Measurements from ENCODE around the gene CNTROB.

Gene CNTROB, protein sequence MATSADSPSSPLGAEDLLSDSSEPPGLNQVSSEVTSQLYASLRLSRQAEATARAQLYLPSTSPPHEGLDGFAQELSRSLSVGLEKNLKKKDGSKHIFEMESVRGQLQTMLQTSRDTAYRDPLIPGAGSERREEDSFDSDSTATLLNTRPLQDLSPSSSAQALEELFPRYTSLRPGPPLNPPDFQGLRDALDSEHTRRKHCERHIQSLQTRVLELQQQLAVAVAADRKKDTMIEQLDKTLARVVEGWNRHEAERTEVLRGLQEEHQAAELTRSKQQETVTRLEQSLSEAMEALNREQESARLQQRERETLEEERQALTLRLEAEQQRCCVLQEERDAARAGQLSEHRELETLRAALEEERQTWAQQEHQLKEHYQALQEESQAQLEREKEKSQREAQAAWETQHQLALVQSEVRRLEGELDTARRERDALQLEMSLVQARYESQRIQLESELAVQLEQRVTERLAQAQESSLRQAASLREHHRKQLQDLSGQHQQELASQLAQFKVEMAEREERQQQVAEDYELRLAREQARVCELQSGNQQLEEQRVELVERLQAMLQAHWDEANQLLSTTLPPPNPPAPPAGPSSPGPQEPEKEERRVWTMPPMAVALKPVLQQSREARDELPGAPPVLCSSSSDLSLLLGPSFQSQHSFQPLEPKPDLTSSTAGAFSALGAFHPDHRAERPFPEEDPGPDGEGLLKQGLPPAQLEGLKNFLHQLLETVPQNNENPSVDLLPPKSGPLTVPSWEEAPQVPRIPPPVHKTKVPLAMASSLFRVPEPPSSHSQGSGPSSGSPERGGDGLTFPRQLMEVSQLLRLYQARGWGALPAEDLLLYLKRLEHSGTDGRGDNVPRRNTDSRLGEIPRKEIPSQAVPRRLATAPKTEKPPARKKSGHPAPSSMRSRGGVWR

DNA sequence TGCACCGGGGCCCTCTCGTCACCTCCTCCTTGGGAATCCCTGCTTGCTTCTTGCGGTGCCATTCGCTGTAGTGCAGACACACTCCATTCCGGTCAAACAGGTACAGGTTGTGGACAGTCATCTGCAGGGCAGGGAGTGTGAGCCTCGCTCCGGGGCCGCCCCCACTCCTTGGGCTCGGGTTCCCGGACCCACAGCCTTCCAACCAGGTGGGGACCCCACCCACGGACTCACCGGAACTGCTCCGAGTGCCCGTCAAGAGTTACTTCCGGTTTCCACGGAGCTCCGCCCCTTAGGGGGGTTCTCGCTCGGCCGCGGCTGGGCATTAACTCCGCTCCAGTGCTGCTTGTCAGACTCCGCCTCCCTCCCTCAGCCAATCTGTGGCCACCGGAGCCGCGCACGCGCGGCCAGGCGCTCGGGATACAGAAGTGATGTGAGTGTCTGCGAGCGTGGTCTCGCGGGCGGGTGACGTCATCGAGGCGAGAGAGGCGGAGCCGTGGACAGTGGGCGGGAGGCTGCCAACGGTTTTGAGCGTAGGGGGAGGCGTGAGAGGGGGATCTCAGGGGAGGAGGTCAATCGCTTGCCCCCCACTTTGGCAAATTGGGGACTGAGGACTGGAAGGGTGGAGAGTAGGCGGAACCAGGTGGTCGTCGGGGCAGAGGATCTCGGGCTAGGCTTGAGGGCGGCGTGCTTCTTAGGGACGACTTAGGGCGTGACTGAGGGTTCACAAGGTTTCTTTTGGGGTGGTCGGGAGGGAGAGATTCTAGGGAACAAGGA, at the start of gene CNTROB, which contains the start of gene TRAPPC1:
Gene CNTROB (plus strand): TSS at position 498 of the 774 bp plus-strand sequence. CDS start 874 bp downstream, outside the sequence.
Gene TRAPPC1 (minus strand): TSS at position 238 of the 774 bp plus-strand sequence. CDS start 117 bp downstream, at position 121.
- TF ChIP-seq, protein P1, sequence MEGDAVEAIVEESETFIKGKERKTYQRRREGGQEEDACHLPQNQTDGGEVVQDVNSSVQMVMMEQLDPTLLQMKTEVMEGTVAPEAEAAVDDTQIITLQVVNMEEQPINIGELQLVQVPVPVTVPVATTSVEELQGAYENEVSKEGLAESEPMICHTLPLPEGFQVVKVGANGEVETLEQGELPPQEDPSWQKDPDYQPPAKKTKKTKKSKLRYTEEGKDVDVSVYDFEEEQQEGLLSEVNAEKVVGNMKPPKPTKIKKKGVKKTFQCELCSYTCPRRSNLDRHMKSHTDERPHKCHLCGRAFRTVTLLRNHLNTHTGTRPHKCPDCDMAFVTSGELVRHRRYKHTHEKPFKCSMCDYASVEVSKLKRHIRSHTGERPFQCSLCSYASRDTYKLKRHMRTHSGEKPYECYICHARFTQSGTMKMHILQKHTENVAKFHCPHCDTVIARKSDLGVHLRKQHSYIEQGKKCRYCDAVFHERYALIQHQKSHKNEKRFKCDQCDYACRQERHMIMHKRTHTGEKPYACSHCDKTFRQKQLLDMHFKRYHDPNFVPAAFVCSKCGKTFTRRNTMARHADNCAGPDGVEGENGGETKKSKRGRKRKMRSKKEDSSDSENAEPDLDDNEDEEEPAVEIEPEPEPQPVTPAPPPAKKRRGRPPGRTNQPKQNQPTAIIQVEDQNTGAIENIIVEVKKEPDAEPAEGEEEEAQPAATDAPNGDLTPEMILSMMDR (IDR thresholded peaks at IDR 0.05; ENCODE audit: borderline replicate concordance, insufficient read depth, low read depth, low read length) = no peak
- peak within 1 kb of the TSS; percentile 95 for H3K4me3 ChIP-seq (ENCODE audit: low read depth, low read length)

DNA sequence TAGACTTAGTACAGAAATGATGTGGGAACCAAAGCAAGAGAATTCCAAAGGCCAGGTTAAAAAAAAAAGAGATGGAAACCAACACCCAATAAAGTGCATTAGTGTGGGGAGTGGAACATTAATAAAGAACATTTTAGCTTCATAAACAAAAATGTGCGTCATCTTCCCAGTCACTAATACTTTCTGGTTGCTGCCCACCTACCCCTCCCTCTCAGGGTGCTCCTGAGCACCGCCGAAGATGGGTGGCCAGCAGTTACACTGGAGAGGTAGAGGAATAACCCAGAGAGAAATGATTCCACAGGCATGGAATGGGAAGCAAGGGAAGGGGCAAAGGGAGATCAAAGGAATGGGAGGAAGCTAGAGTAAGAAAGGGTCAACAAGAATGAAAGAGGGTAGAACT, 49.4 kb upstream of the CNTROB start:
- no peak overlapping the region for H3K4me3 ChIP-seq (ENCODE audit: low read depth, low read length)
- TF ChIP-seq, protein P1 (IDR thresholded peaks at IDR 0.05; ENCODE audit: borderline replicate concordance, insufficient read depth, low read depth, low read length) = no peak

DNA sequence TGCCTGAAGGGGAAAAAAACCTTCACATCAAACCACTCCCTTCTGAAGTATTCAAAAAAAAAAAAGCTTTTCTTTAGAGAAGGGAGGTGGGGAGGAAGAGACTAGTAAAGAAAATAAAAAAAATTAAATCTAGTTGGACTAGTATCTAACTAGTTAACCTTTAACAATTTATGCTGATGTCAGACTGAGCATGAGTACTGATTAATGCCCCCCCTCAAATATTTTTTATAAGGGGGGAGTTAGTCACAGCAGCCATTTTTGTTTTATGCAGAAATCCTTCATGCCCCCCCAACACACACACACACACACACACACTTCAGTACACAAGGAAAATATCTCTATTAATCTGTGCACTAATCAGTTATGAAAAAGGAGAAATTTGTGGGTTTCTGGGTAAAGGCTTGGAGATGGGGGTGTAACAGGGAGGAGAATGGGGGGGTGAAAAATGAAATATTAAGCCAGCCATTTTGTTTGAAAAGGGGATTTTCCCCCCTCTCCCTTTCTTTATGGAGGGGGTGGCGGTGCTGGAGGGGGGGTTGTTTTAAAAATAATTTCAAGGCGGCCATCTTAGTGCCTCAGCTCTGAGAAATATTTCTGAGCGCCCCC, 48.1 kb upstream of the CNTROB start:
- TF ChIP-seq, protein P1 (IDR thresholded peaks at IDR 0.05; ENCODE audit: borderline replicate concordance, insufficient read depth, low read depth, low read length) = no peak
- no peak overlapping the region for H3K4me3 ChIP-seq (ENCODE audit: low read depth, low read length)

DNA sequence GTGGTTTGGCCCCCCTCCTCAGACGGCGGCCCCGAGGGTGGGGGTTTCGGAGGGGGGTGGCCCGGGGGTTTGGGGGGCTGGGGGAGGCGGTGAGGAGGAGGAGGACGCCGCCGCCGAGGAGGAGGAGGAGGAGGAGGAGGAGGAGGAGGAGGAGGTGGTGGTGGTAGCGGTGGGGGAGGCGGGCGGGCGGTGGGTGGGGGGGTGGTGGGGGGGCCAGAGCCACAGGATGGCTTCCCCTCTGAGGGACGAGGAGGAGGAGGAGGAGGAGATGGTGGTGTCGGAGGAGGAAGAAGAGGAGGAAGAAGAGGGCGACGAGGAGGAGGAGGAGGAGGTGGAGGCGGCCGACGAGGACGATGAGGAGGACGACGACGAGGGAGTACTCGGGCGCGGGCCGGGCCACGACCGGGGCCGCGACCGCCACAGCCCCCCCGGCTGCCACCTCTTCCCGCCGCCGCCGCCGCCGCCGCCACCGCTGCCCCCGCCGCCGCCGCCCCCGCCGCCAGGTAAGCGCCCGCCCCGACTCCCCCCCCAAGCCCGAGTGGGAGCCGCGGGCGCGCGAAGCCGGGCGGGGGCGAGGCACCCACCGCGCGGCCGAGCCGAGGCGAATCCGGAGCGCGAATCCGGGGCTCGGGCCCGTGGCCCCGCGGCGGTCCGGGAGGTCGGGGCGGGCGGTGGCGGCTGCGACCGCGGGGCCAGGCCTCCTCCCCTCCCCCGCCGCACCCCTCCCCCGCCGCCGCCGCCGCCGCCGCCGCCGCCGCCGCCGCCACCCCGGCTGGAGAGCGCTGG, 47.2 kb upstream of the CNTROB start:
- H3K4me3 ChIP-seq (ENCODE audit: low read depth, low read length) = peak overlapping the region; percentile 92
- TF ChIP-seq, protein P1 (IDR thresholded peaks at IDR 0.05; ENCODE audit: borderline replicate concordance, insufficient read depth, low read depth, low read length) = no peak

DNA sequence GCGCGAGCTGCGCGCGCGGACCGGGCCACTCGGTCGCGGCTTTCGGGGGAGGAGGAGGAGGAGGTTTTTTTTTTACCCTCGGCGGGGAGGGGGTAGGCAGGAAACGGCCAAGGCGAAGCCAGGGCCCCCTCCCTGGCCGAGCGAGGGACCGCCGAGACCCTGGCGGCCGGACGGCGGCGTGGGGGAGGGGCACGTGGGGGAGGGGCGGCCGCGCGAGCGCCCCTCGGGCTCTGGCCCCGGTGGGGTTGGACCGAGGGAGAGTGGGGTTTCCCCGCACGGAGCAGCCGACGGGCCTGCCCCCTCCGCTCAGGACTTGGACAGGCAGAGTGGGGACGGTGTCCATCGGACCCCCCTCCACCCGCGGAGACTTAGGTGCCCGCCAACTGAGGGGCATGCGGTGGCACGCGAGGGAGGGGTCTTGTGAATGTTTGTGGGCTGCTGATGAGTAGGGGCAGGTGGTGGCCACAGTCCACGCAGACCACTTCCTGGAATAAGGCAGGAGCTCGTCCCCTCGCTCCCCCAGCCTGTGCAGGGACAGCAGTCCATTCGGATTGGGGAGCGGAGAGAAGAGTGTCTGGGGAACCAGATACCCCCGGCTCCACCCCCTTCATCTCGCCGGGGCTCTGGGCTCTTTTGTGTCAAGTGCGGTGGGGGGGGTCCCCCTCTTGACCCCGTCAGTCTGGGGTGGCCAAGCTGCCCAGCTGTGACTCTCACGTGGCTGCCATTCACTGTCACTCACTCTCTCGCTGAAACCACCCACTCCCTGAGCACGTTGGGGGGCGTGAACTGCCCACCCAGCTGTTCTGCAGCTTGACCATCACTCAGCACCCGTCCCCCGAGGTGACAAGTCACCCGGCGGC, 46.4 kb upstream of the CNTROB start:
- peak overlapping the region; percentile 92 for H3K4me3 ChIP-seq (ENCODE audit: low read depth, low read length)
- TF ChIP-seq, protein P1 (IDR thresholded peaks at IDR 0.05; ENCODE audit: borderline replicate concordance, insufficient read depth, low read depth, low read length) = no peak; the same call in 1 of the 2 replicates
